Ectodermal cell (in vitro differentiated cells): ENCODE data around the gene AMN1. TPM values are rescaled to one million over a fixed set of nuclear protein-coding genes. Genes with fewer than 3 reads are reported as not detected.
"Not testable (repeated sequence)": the region's sequence is repeated elsewhere in the genome, so short reads cannot be mapped to it uniquely, and the experiment has no call there.

ENCODE experiments used
- H3K27ac ChIP-seq: 2 replicates; pipeline ENCODE4 v1.7.0; 2013; ENCODE audit warnings: mild to moderate bottlenecking, low read depth, low read length; ENCODE audit not compliant: insufficient read depth, poor library complexity, severe bottlenecking
- H3K27me3 ChIP-seq: 2 replicates; pipeline ENCODE4 v1.7.0; 2013; ENCODE audit warnings: mild to moderate bottlenecking, low read length; ENCODE audit not compliant: insufficient read depth, control insufficient read depth, poor library complexity, severe bottlenecking
- H3K36me3 ChIP-seq: one replicate; pipeline ENCODE4 v1.7.0; 2013; ENCODE audit warnings: low read length; ENCODE audit not compliant: control insufficient read depth, insufficient read depth
- H3K4me1 ChIP-seq: one replicate; pipeline ENCODE4 v1.7.0; 2013; ENCODE audit warnings: low read length; ENCODE audit not compliant: control insufficient read depth, insufficient read depth
- H3K4me3 ChIP-seq: 2 replicates; pipeline ENCODE4 v1.7.0; 2013; ENCODE audit warnings: low read depth, low read length, control low read depth; ENCODE audit not compliant: insufficient read depth
- H3K9me3 ChIP-seq: 2 replicates; pipeline ENCODE4 v1.7.0; 2013; ENCODE audit warnings: mild to moderate bottlenecking, low read length, moderate library complexity; ENCODE audit not compliant: control insufficient read depth
- WGBS, 2 experiments: methylation state at CpG; one replicate each; pipeline ENCODE4 v1.1.7; 2013; ENCODE audit warnings: missing lambda C conversion rate in 2 of 2; 5-methylcytosine and 5-hydroxymethylcytosine counted together
- polyA plus RNA-seq, 4 experiments: library from polyadenylated mRNA; stranded (reverse); fragments of 50-300 nt; gene quantifications; one replicate each; pipeline ENCODE4 v1.2.3, GENCODE V29; 2013

AMN1 gene
- polyA plus RNA-seq (2013, experiment 1 of 4): 8.7 TPM
- polyA plus RNA-seq (2013, experiment 2 of 4): 8.7 TPM
- polyA plus RNA-seq (2013, experiment 3 of 4): 10.0 TPM
- polyA plus RNA-seq (2013, experiment 4 of 4): 10.5 TPM

- peak within 1 kb of the TSS; percentile 84 for H3K27ac ChIP-seq
- WGBS, 2 experiments: 1 to 2% methylated on average over 59 of the region's 59 CpGs
- H3K36me3 ChIP-seq: no peaks in the 10 kb centered on the region
Observed at GRCh38 chr12:31728917-31729640, at the start of gene AMN1. Gene AMN1 (minus strand): TSS chr12:31729021. CDS start chr12:31729008, 13 bp downstream.

GRCh38 chr12:31773867-31774266, 45.0 kb upstream of the AMN1 start:
- Histone ChIP-seq H3K9me3 (no peaks in the 10 kb centered on the region), H3K27me3 (no peaks in the 10 kb centered on the region), H3K27ac (no peak overlapping the region), H3K36me3 (no peaks in the 10 kb centered on the region), H3K4me1 (no peaks in the 10 kb centered on the region), H3K4me3 (no peak overlapping the region)
- WGBS, 2 experiments: 90 to 100% methylated on average over 2 of the region's 2 CpGs

More at GRCh38 chr12:31728917-31729640, at the start of gene AMN1:
- Histone ChIP-seq H3K27me3 (no peaks in the 10 kb centered on the region), H3K9me3 (no peaks in the 10 kb centered on the region), H3K4me1 (peaks cover 8% of the 10 kb centered on the region), H3K4me3 (peak within 1 kb of the TSS; percentile 78)

GRCh38 chr12:31773223-31773750, 44.5 kb upstream of the AMN1 start:
- Histone ChIP-seq H3K9me3 (no peaks in the 10 kb centered on the region), H3K27me3 (no peaks in the 10 kb centered on the region), H3K36me3 (no peaks in the 10 kb centered on the region), H3K27ac (no peak overlapping the region), H3K4me1 (no peaks in the 10 kb centered on the region), H3K4me3 (no peak overlapping the region)
- WGBS, 2 experiments: 87 to 89% methylated on average over 2 of the region's 2 CpGs

- Histone ChIP-seq H3K36me3 (no peaks in the 10 kb centered on the region), H3K9me3 (no peaks in the 10 kb centered on the region), H3K4me1 (no peaks in the 10 kb centered on the region), H3K4me3 (no peak overlapping the region), H3K27ac (no peak overlapping the region), H3K27me3 (no peaks in the 10 kb centered on the region)
- WGBS, 2 experiments: 80 to 82% methylated on average over 5 of the region's 5 CpGs
Observed at GRCh38 chr12:31772685-31773222, 43.9 kb upstream of the AMN1 start.

GRCh38 chr12:31772186-31772585, 43.4 kb upstream of the AMN1 start:
- no peaks in the 10 kb centered on the region for H3K4me1 ChIP-seq
- no peak overlapping the region for H3K4me3 ChIP-seq
- WGBS, 2 experiments: 91 to 94% methylated on average over 3 of the region's 4 CpGs
- no peak overlapping the region for H3K27ac ChIP-seq
- no peaks in the 10 kb centered on the region for H3K9me3 ChIP-seq
- no peaks in the 10 kb centered on the region for H3K36me3 ChIP-seq
- H3K27me3 ChIP-seq: no peaks in the 10 kb centered on the region

DNA sequence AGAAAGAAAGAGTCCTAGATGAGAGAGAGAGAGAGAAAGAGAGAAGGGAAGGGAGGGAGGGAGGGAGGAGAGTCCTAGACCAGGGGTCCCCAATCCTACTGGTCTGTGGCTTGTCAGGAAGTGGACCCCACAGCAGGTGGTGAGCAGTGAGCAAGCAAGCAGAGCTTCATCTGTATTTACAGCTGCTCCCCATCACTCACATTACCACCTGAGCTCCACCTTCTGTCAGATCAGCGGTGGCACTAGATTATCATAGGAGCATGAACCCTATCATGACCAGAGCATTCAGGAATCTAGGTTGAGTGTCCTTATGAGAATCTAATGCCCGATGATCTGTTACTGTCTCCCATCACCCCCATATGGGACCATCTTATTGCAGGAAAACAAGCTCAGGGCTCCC, 39.2 kb upstream of the AMN1 start:
- Histone ChIP-seq H3K36me3 (no peaks in the 10 kb centered on the region), H3K27me3 (no peaks in the 10 kb centered on the region), H3K4me3 (no peak overlapping the region), H3K4me1 (no peaks in the 10 kb centered on the region), H3K9me3 (no peaks in the 10 kb centered on the region), H3K27ac (no peak overlapping the region)
- 87 to 96% methylated on average over 2 of the region's 2 CpGs for WGBS, 2 experiments

GRCh38 chr12:31765931-31766330, 37.1 kb upstream of the AMN1 start:
- Histone ChIP-seq H3K4me3 (no peak overlapping the region), H3K36me3 (no peaks in the 10 kb centered on the region), H3K4me1 (no peaks in the 10 kb centered on the region), H3K9me3 (no peaks in the 10 kb centered on the region), H3K27ac (no peak overlapping the region), H3K27me3 (no peaks in the 10 kb centered on the region)
- 92 to 100% methylated on average over 1 of the region's 1 CpG for WGBS, 2 experiments

GRCh38 chr12:31759632-31760459, 31.0 kb upstream of the AMN1 start:
- Histone ChIP-seq H3K9me3 (no peaks in the 10 kb centered on the region), H3K27me3 (no peaks in the 10 kb centered on the region), H3K36me3 (no peaks in the 10 kb centered on the region), H3K4me1 (no peaks in the 10 kb centered on the region), H3K4me3 (no peak overlapping the region), H3K27ac (no peak overlapping the region)
- WGBS, 2 experiments: 88 to 95% methylated on average over 4 of the region's 4 CpGs

GRCh38 chr12:31758297-31758696, 29.5 kb upstream of the AMN1 start:
- H3K9me3 ChIP-seq, H3K27ac ChIP-seq, H3K4me3 ChIP-seq, H3K27me3 ChIP-seq, H3K4me1 ChIP-seq, H3K36me3 ChIP-seq: not testable (repeated sequence)
- 93 to 95% methylated on average over 5 of the region's 5 CpGs for WGBS, 2 experiments

- Histone ChIP-seq H3K9me3 (no peaks in the 10 kb centered on the region), H3K4me1 (no peaks in the 10 kb centered on the region), H3K27ac (no peak overlapping the region), H3K4me3 (no peak overlapping the region), H3K27me3 (no peaks in the 10 kb centered on the region), H3K36me3 (no peaks in the 10 kb centered on the region)
- WGBS, 2 experiments: 83 to 93% methylated on average over 1 of the region's 1 CpG
Observed at GRCh38 chr12:31756977-31757420, 28.2 kb upstream of the AMN1 start.
